CD4-positive, alpha-beta T cell (primary cell): ENCODE data around the gene SOX13. TPM values are rescaled to one million over a fixed set of nuclear protein-coding genes. Genes with fewer than 3 reads are reported as not detected.
"Not testable (repeated sequence)": the region's sequence is repeated elsewhere in the genome, so short reads cannot be mapped to it uniquely, and the experiment has no call there.

Experiments used
- ATAC-seq: fragments of 200-7000 bp; cut with Tn5 transposase; one replicate; pipeline ENCODE4 v1.10.0; 2022; ENCODE audit warnings: mild to moderate bottlenecking; ENCODE audit not compliant: poor library complexity
- CTCF ChIA-PET: fragments of 350-600 bp; sonication (Branson Sonifier 250); formaldehyde crosslinking; loops from one replicate; lab custom pipeline; 2021; ENCODE audit warnings: antibody characterized with exemption, inconsistent platforms; lab: Charles Lee
- POLR2A ChIA-PET: fragments of 350-600 bp; sonication (Branson Sonifier 250); formaldehyde crosslinking; loops from one replicate; lab custom pipeline; 2021; ENCODE audit warnings: antibody characterized with exemption, inconsistent platforms; lab: Charles Lee
- DNase-seq, 14 experiments: peaks; one replicate each; pipeline ENCODE4 v3.0.0-alpha.2; 2013 to 2020; ENCODE audit warnings: mixed read lengths in 2 of 14
- H3K27ac ChIP-seq, 2 donors: one replicate each; pipeline versions ENCODE4 v1.5.1 to v1.7.0; 2013; ENCODE audit warnings: low read length in 2 of 2, low read depth in 1 of 2, mild to moderate bottlenecking in 1 of 2
- H3K27me3 ChIP-seq, 2 experiments: 1 replicate in 1 of 2; 2 replicates in 1 of 2; pipeline versions ENCODE4 v1.6.1 to v1.7.0; 2013; ENCODE audit warnings: low read length in 2 of 2, control low read depth in 1 of 2, mild to moderate bottlenecking in 1 of 2, moderate library complexity in 1 of 2; ENCODE audit not compliant: insufficient read depth in 2 of 2, control insufficient read depth in 1 of 2
- H3K36me3 ChIP-seq: one replicate; pipeline ENCODE4 v1.6.1; 2013; ENCODE audit warnings: low read length, control low read depth; ENCODE audit not compliant: insufficient read depth
- H3K4me1 ChIP-seq: one replicate; pipeline ENCODE4 v1.6.1; 2013; ENCODE audit warnings: low read length, control low read depth; ENCODE audit not compliant: insufficient read depth
- H3K4me3 ChIP-seq: one replicate; pipeline ENCODE4 v1.5.1; 2013; ENCODE audit warnings: mild to moderate bottlenecking, low read length, moderate library complexity
- H3K9me3 ChIP-seq, 2 experiments: 1 replicate in 1 of 2; 2 replicates in 1 of 2; pipeline versions ENCODE4 v1.6.1 to v1.7.0; 2013; ENCODE audit warnings: low read length in 2 of 2, mild to moderate bottlenecking in 2 of 2, control low read depth in 1 of 2, moderate library complexity in 1 of 2; ENCODE audit not compliant: control insufficient read depth in 1 of 2, insufficient read depth in 1 of 2
- H3K27ac Mint-ChIP-seq: one replicate; pipeline ENCODE4 v1.8.0; 2020; ENCODE audit warnings: mixed read lengths
- H3K27me3 Mint-ChIP-seq: one replicate; pipeline ENCODE4 v1.8.0; 2021; ENCODE audit warnings: mixed read lengths
- H3K36me3 Mint-ChIP-seq: one replicate; pipeline ENCODE4 v1.8.0; 2021; ENCODE audit warnings: low read depth, mixed read lengths
- H3K4me1 Mint-ChIP-seq: one replicate; pipeline ENCODE4 v1.8.0; 2021; ENCODE audit warnings: low read depth, mixed read lengths
- H3K4me3 Mint-ChIP-seq: one replicate; pipeline ENCODE4 v1.8.0; 2020; ENCODE audit warnings: mild to moderate bottlenecking, mixed read lengths
- H3K9me3 Mint-ChIP-seq: one replicate; pipeline ENCODE4 v1.8.0; 2020; ENCODE audit warnings: mixed read lengths
- CTCF ChIP-seq: fragments of 200-600 bp; IDR thresholded peaks from one replicate; pipeline ENCODE4 v1.8.0; 2022; ENCODE audit warnings: antibody characterized with exemption, mild to moderate bottlenecking
- intact Hi-C, 2 experiments: fragments of 100-400 bp; cut with DNase I in 1 of 2; cut with micrococcal nuclease in 1 of 2; formaldehyde crosslinking; loops; one replicate each; pipeline versions ENCODE4 v1.15.1 to v1.9.0; 2023 to 2025; cut with DNase I, micrococcal nuclease
- total RNA-seq, 174 experiments: library from RNA in 2 of 174; stranded (reverse) in 2 of 174; gene quantifications; one replicate each; pipeline ENCODE4 v1.2.3 and lab custom pipeline; 2021 to 2026

SOX13 gene
- total RNA-seq, 2 experiments from 2014 or later, result 1.8 to 1.9 TPM

- ATAC-seq (no peak), DNase-seq (no peak)
- Histone ChIP-seq H3K4me1 (peaks cover 5% of the 10 kb centered on the region), H3K27ac (no peak overlapping the region), H3K27me3 (no peaks in the 10 kb centered on the region), H3K9me3 (no peaks in the 10 kb centered on the region), H3K36me3 (no peaks in the 10 kb centered on the region), H3K4me3 (no peak overlapping the region)
- Mint-ChIP-seq H3K4me1 (no peaks in the 10 kb centered on the region), H3K9me3 (no peaks in the 10 kb centered on the region), H3K27ac (no peak overlapping the region), H3K27me3 (no peaks in the 10 kb centered on the region), H3K4me3 (no peak overlapping the region), H3K36me3 (no peaks in the 10 kb centered on the region)
- CTCF ChIA-PET, result no interaction called here
- intact Hi-C loops, result no loop called here
- POLR2A ChIA-PET, result no interaction called here
- no peak for TF ChIP-seq CTCF
These were observed 22.1 kb downstream of the SOX13 start for GRCh38 chr1:204094856-204095634.

- no peak overlapping the region for H3K27ac Mint-ChIP-seq
- no peak overlapping the region for H3K4me3 ChIP-seq
These were observed 24.0 kb downstream of the SOX13 start for GRCh38 chr1:204096931-204097330.

GRCh38 chr1:204098683-204099082 is 25.8 kb downstream of the SOX13 start:
- peaks cover 18% of the 10 kb centered on the region for H3K4me1 ChIP-seq
- H3K36me3 Mint-ChIP-seq, result no peaks in the 10 kb centered on the region
- TF ChIP-seq CTCF, result no peak

More at GRCh38 chr1:204096931-204097330, 24.0 kb downstream of the SOX13 start:
- Mint-ChIP-seq H3K4me3 (no peak overlapping the region), H3K36me3 (no peaks in the 10 kb centered on the region), H3K9me3 (no peaks in the 10 kb centered on the region), H3K27me3 (no peaks in the 10 kb centered on the region), H3K4me1 (no peaks in the 10 kb centered on the region)
- H3K4me1 ChIP-seq, result peaks cover 7% of the 10 kb centered on the region
- H3K27me3 ChIP-seq, result no peaks in the 10 kb centered on the region
- ATAC-seq (no peak), DNase-seq (no peak)
- no peaks in the 10 kb centered on the region for H3K36me3 ChIP-seq
- POLR2A ChIA-PET, result no interaction called here
- no peak for TF ChIP-seq CTCF
- CTCF ChIA-PET, result no interaction called here
- intact Hi-C loops, result no loop called here
- H3K27ac ChIP-seq, result no peak overlapping the region
- H3K9me3 ChIP-seq, result no peaks in the 10 kb centered on the region

GRCh38 chr1:204099754-204100153 is 26.8 kb downstream of the SOX13 start:
- H3K4me1 ChIP-seq, result peaks cover 29% of the 10 kb centered on the region
- H3K27ac Mint-ChIP-seq, ATAC-seq, H3K4me3 Mint-ChIP-seq, H3K27me3 Mint-ChIP-seq, H3K27me3 ChIP-seq, DNase-seq, H3K36me3 ChIP-seq, H3K27ac ChIP-seq, POLR2A ChIA-PET, H3K36me3 Mint-ChIP-seq, H3K9me3 Mint-ChIP-seq, H3K9me3 ChIP-seq, intact Hi-C loops, H3K4me3 ChIP-seq: not testable (repeated sequence)
- CTCF ChIA-PET, result interaction anchor here (1.2 kb wide), 1 partner anchor 39 kb away, joined by 4 read pairs; no protein-coding TSS in a partner anchor
- peaks cover 20% of the 10 kb centered on the region for H3K4me1 Mint-ChIP-seq

More at GRCh38 chr1:204098683-204099082, 25.8 kb downstream of the SOX13 start:
- H3K27ac Mint-ChIP-seq, result no peak overlapping the region
- no peak overlapping the region for H3K27ac ChIP-seq
- no peak overlapping the region for H3K4me3 Mint-ChIP-seq
- ATAC-seq (no peak), DNase-seq (no peak)
- no peaks in the 10 kb centered on the region for H3K9me3 ChIP-seq
- no peaks in the 10 kb centered on the region for H3K27me3 ChIP-seq
- CTCF ChIA-PET, result no interaction called here
- H3K27me3 Mint-ChIP-seq, result no peaks in the 10 kb centered on the region
- intact Hi-C loops, result no loop called here
- POLR2A ChIA-PET, result no interaction called here
- H3K4me1 Mint-ChIP-seq, result peaks cover 15% of the 10 kb centered on the region
- no peaks in the 10 kb centered on the region for H3K36me3 ChIP-seq
- H3K9me3 Mint-ChIP-seq, result no peaks in the 10 kb centered on the region
- no peak overlapping the region for H3K4me3 ChIP-seq
